CD1c-positive myeloid dendritic cell (primary cell): ENCODE data around the gene GPRIN1.

Experiments used
- DNase-seq: peaks from one replicate; pipeline ENCODE4 v3.0.0-alpha.2; 2016; ENCODE audit errors: extremely low spot score

GPRIN1 gene

DNA sequence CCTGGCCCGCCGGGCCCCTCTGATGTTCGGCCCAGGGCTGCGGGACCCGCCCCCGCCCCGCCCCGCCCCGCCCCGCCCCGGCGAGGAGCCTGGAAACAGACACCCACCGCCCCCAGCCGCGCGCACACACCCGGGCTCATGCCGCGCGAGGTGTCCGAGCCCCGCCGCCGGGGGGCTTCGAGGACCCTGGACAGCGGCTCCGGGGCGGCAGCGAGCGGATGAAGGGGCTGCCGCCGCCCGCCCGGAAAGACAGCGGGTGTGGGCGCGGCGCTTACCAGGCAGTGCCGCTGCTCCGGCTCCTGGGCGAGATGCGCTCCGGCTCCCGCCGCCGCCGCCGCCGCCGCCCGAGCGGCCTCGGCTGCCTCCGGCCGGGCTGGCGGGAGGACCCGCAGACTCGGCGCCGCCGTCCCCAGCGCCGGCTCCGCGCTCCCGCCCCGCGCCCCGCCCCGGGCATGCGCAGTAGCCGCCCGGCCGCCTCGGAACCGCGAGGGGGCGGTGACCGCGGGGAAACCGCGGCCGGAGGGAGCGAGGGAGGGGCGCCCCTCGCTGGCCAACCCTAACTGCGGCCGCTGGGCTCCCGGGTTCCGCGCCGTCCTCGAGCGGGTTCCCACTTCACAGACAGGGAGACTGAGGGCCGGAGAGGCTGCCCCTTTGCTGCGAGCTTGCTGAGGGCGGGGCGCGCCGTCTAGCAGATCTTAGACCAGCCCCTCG, at the start of gene GPRIN1:
Gene GPRIN1 (minus strand): TSS at position 433 of the 711 bp plus-strand sequence. CDS start 10,322 bp downstream, outside the sequence.
- DNase-seq: peak; percentile 61

- no peak for DNase-seq
Measured at GRCh38 chr5:176659512-176659839, 49.5 kb upstream of the GPRIN1 start.

GRCh38 chr5:176658817-176659511, 49.0 kb upstream of the GPRIN1 start:
- peak; percentile 33 for DNase-seq

- peak; percentile 71 for DNase-seq
Measured at GRCh38 chr5:176658007-176658599, 48.1 kb upstream of the GPRIN1 start.

DNA sequence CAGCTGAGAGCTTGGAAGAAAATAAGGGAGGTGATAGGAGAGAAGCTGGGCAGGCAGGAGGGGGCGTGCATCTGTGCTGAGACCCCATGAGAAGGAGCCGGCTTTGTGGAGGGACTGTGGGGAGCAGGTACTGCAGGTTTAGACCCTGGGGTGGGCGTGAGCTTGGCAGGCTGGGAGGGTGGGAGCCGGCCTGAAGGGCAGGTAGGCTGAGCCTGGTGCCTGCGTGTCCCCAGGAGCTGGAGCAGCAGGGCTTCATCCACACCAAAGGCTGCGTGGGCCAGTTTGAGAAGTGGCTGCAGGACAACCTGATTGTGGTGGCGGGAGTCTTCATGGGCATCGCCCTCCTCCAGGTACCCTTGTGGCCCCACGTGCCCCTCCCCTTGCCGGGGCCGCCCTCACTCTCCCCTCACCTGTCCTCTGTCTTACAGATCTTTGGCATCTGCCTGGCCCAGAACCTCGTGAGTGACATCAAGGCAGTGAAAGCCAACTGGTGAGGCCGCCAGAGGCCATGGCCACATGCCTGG, 46.6 kb upstream of the GPRIN1 start:
- no peak for DNase-seq

GRCh38 chr5:176654856-176655255, 44.9 kb upstream of the GPRIN1 start:
- no peak for DNase-seq

- peak; percentile 81 for DNase-seq
Measured at GRCh38 chr5:176653401-176654385, 43.7 kb upstream of the GPRIN1 start.

DNA sequence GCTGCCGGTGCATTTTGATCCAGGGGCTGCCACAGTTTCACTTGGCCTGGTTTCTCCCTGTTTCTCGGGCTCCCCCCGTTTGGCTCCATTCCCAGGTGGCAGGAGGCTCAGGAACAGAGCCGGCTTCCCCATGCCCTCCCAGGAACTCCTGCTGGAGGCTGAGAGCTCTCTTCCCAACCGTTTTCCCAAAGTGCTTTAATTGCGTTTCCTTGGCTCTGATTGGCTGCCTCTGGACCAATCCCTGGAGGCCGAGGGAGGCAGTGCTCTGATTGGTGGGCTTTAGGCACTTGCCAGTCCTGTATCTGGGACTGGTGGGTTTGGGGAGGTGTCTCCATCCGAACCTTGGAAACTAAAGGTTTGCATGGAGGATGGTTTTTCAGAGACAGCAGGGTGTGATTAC, 42.2 kb upstream of the GPRIN1 start:
- DNase-seq: no peak

GRCh38 chr5:176651472-176651980, 41.6 kb upstream of the GPRIN1 start:
- DNase-seq: no peak

- DNase-seq: no peak
Measured at GRCh38 chr5:176650354-176650884, 40.5 kb upstream of the GPRIN1 start.

DNA sequence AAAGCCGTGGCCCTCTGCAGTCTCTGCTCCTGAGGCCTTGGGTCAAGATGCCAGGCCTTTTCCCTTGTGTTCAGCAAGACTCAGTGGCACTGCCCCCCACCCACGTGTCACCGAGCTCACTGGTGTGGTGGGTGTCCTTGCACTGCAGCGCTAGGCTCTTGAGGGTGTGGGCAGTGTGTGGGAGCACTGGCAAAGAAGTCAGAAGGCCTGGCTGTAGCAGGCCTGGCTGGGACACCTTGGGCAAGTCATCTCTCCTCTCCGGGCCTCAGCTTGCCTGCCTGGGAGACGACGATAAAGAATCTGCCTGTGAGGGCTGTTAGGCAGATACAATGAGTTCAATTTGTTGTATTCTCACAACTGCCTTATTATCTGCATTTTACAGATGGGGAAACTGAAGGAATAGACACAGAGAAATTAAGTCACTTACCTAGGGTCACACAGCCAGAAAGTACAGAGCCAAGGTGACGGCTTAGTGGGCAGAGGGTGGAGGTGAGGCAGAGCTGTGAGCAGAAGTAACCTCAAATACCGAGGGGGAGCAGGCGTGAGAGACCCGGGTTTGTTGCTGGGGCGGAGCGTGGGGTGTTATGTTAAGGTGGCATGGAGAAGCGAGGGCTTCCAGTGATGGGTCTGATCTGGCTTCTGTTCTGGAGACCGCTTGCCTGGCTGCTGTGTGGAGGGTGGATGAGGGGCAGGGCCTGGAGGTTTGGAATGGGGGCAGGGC, 38.7 kb upstream of the GPRIN1 start:
- peak; percentile 11 for DNase-seq

DNA sequence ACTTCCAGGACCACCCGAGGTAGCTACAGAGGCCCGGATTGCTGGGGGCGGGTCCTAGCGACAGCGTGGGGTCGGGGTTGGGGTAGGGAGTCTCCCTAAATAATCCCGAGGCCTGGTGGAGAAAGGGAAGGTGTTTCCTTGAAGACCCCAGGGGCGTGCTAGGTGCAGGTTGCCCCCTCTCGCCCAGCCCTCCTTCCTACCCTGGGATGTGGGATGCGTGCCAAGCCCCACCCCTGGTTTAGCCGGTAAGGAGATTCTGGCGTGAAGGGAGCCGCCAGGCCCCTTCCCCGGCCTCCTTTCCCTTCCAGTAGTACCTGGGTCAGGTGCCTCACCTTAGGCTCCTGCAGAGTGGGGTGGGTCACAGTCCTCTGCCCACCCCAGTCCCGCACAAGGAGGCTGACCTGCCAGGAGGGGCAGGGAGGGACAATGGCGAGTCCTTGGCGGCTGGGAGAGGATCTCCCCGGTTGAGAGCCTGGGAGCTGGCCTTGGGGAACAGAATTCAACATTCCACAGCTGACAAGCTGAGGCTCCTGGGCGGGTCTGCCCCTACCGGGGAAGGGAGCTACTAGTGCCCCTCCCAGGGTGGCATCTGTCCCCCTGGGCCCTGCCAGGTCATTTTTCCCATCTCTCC, 38.0 kb upstream of the GPRIN1 start:
- no peak for DNase-seq

DNA sequence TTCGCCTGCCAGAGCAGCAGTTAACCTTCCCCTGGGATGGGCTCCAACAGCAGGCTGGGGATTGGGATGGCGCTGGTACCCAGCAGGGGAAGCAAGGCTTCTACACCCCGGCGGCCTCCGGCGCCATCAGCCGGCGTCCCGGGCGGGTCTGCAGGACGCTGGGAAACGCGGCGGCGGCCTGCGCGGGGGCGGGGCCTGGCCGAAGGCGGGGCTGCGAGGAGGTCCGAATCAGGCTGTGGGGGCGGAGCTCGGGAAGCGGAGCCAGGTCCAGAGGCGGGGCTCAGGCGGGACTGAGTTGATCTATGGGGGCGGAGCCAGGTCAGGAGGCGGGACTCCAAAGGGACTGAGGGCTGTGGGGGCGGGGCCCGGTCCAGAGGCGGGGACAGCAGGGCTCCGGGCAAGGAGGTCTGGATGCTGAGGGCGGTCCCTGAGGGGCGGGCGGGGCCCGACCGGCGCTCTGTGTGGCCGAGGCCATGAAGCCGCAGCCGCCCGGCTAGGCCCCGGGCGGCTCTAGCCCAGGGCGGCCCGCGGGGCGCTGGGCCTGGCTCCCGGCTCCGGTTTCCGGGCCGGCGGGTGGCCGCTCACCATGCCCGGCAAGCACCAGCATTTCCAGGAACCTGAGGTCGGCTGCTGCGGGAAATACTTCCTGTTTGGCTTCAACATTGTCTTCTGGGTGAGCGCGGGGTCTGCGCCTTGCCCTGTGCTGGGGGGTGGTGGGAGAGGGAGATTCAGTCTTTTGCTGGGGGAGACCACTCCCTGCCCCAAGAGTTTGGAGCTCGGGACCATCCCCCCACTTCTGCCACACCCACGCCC, 37.3 kb upstream of the GPRIN1 start, which contains the start of gene TSPAN17:
Gene TSPAN17 (plus strand): TSS at position 455 of the 813 bp plus-strand sequence. CDS start 132 bp downstream, at position 587.
- DNase-seq: peak; percentile 99

- no peak for DNase-seq
Measured at GRCh38 chr5:176646707-176647029, 36.7 kb upstream of the GPRIN1 start.

- no peak for DNase-seq
Measured at GRCh38 chr5:176646049-176646706, 36.2 kb upstream of the GPRIN1 start.

DNA sequence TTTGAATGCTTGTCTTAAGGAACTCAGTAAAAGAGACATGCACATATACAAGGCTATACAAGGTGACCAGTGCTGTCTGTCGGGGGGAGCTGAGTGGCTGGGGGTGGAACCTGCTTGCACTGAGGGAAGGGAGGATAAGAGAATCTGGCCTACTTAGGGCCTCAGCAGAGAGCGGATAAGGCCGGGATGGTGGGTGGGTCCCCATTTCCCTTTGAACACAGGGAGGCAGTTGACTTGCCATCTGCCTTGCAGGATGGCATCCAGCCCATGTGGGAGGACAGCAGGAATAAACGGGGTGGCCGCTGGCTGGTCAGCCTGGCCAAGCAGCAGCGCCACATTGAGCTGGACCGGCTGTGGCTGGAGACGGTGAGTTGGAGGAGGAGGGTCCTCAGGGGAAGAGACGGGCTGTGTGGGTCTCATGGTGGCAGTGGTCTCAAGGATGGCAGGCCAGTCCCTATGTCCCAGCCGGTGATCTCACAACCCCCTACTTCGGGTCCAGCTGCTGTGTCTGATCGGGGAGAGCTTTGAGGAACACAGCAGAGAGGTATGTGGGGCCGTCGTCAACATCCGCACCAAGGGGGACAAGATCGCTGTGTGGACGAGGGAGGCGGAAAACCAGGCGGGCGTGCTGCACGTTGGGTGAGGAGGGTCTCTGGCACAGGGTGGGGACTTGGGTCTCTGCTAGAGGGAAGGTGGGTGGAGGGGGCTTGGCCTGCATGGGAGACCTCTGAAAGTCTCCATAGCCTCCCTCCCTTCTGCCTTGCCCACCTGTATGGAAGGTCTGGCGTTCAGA, 35.1 kb upstream of the GPRIN1 start:
- DNase-seq: no peak

DNA sequence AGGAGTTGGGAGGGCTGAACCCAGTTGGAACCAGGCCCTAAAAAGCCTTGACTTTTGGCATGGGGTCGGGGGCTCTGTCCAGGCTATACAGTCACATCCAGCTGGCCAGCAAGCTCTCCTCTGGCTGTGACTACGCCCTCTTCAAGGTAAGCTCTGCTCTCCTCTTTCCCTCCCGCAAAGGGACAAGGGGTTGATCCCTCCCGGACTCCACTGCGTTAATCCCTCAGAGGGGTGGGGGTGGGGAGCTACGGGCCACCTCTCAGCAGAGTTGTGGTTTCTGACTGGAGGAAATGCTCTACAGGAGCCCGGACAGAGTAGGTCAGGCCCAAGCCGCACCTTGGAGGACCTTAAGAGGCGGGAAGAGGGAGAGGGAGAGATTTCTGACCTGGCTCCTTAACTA, 34.3 kb upstream of the GPRIN1 start:
- DNase-seq: no peak
